MM.1S (cell line): ENCODE results near the gene CFAP69.

Experiments
- CTCF ChIP-seq: fragments of 300-600 bp; sonication (generic); IDR thresholded peaks from 2 replicates; pipeline ENCODE4 v1.5.1; 2016; ENCODE audit warnings: antibody characterized with exemption, low read length, mixed read lengths
- EZH2 ChIP-seq: fragments of 300-600 bp; sonication (generic); optimal IDR thresholded peaks from 2 replicates; pipeline ENCODE3; 2017; ENCODE audit warnings: low read depth, mild to moderate bottlenecking, antibody characterized with exemption, low read length, mixed read lengths
- EZH2phosphoT487 ChIP-seq: fragments of 300-600 bp; sonication (generic); IDR thresholded peaks from 2 replicates; pipeline ENCODE4 v1.6.1; 2018; ENCODE audit warnings: antibody characterized with exemption, low read length

DNA sequence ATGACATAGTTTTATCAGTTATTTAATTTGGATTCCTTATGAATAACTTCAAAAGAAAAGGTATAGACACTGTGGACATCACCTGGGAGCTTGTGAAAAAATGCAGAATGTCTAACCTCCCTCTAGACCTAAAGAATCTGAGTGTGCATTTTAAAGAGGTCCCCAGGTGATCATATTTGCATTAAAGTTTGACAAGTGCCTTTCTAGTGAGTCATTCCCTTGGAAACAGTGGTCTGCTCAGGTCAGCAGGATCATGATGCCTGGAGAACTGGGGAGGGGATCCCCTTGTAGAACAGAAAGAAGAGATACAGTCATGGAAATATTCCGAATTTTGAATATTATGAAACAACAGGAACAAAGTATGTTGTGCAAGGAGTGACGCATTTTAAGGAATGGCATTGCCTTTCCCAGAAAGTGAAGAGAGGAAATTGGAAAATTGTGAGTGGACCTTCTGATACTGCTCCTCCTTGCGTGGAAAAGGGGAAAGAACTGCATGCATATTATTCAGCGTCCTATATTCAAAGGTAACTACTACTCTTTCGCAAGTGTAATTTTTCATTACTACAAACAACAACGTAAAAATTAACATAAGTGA is 28.8 kb upstream of the CFAP69 start:
- TF ChIP-seq CTCF: no peak
- no peak for TF ChIP-seq EZH2
- no peak for TF ChIP-seq EZH2phosphoT487
